Suppressor macrophage (primary cell): Measurements from ENCODE around the gene YIF1A.
"Not testable (repeated sequence)": the region's sequence is repeated elsewhere in the genome, so short reads cannot be mapped to it uniquely, and the experiment has no call there.

ENCODE experiments used
- DNase-seq, 4 experiments: peaks; one replicate each; pipeline ENCODE4 v3.0.0-alpha.2; 2020 to 2022

Gene YIF1A

GRCh38 chr11:66286699-66287098, 2.2 kb downstream of the YIF1A start:
- DNase-seq = no peak

GRCh38 chr11:66285250-66285947, 3.5 kb downstream of the YIF1A start:
- DNase-seq = no peak

GRCh38 chr11:66284526-66285078, 4.3 kb downstream of the YIF1A start:
- no peak for DNase-seq

GRCh38 chr11:66283461-66284105, 5.4 kb downstream of the YIF1A start:
- no peak for DNase-seq

GRCh38 chr11:66282468-66283455, 6.2 kb downstream of the YIF1A start:
- peak; percentile 97 to 99 (median 98) for DNase-seq

GRCh38 chr11:66281776-66282467, 7.0 kb downstream of the YIF1A start:
- DNase-seq = no peak

- DNase-seq = no peak
These were observed 7.9 kb downstream of the YIF1A start for GRCh38 chr11:66281001-66281400.

GRCh38 chr11:66280428-66280827, 8.5 kb downstream of the YIF1A start:
- no peak for DNase-seq

GRCh38 chr11:66279092-66279734, 9.7 kb downstream of the YIF1A start:
- no peak for DNase-seq

- no peak for DNase-seq
These were observed 10.4 kb downstream of the YIF1A start for GRCh38 chr11:66278363-66279091.

- DNase-seq = peak in 3 of 4 experiments; percentile 18 to 61 (median 51)
These were observed 11.2 kb downstream of the YIF1A start, which contains the start of gene CNIH2 for GRCh38 chr11:66277471-66278362. TSS of gene CNIH2 (plus strand) at chr11:66278175. CDS start at chr11:66278457, 282 bp downstream.

- not testable (repeated sequence) for DNase-seq
These were observed 11.9 kb downstream of the YIF1A start for GRCh38 chr11:66277064-66277463.

- DNase-seq = not testable (repeated sequence)
These were observed 12.3 kb downstream of the YIF1A start for GRCh38 chr11:66276619-66277018.

GRCh38 chr11:66275984-66276612, 12.8 kb downstream of the YIF1A start:
- no peak for DNase-seq

GRCh38 chr11:66275396-66275795, 13.5 kb downstream of the YIF1A start:
- no peak for DNase-seq

- DNase-seq = no peak
These were observed 14.7 kb downstream of the YIF1A start for GRCh38 chr11:66274219-66274618.

- DNase-seq = no peak
These were observed 16.3 kb downstream of the YIF1A start for GRCh38 chr11:66272596-66272995.

GRCh38 chr11:66271816-66272215, 17.1 kb downstream of the YIF1A start:
- DNase-seq = no peak
